Large intestine (tissue), 3 donors: Measurements from ENCODE around the gene SHB. TPM values are rescaled to one million over a fixed set of nuclear protein-coding genes. Genes with fewer than 3 reads are reported as not detected.

Experiments
- DNase-seq, 2 donors: peaks; one replicate each; pipeline versions ENCODE4 v3.0.0 to v3.0.0-alpha.2; 2013
- H3K27ac ChIP-seq: one replicate; pipeline ENCODE4 v1.5.1; 2013; ENCODE audit warnings: low read length
- H3K27me3 ChIP-seq: 2 replicates; pipeline ENCODE4 v1.6.1; 2013; ENCODE audit warnings: low read length; ENCODE audit not compliant: control insufficient read depth, insufficient read depth
- H3K36me3 ChIP-seq: 2 replicates; pipeline ENCODE4 v1.6.1; 2013; ENCODE audit warnings: low read length; ENCODE audit not compliant: control insufficient read depth, insufficient read depth
- H3K4me1 ChIP-seq: one replicate; pipeline ENCODE4 v1.6.1; 2013; ENCODE audit warnings: low read length; ENCODE audit not compliant: control insufficient read depth, insufficient read depth
- H3K4me3 ChIP-seq: one replicate; pipeline ENCODE4 v1.5.1; 2013; ENCODE audit warnings: low read length
- H3K9me3 ChIP-seq: one replicate; pipeline ENCODE4 v1.6.1; 2013; ENCODE audit warnings: mild to moderate bottlenecking, low read depth, low read length, moderate library complexity; ENCODE audit not compliant: control insufficient read depth
- WGBS: methylation state at CpG from one replicate; pipeline ENCODE4 v1.1.5; 2013; ENCODE audit warnings: low lambda C conversion rate; ENCODE audit not compliant: insufficient coverage; 5-methylcytosine and 5-hydroxymethylcytosine counted together
- polyA plus RNA-seq: library from polyadenylated mRNA; unstranded; fragments of 120-200 nt; gene quantifications from one replicate; pipeline ENCODE4 v1.2.1, GENCODE V29; 2013

SHB gene
- polyA plus RNA-seq, 1 donor: 17.8 TPM

- Histone ChIP-seq H3K4me3 (no peak overlapping the region), H3K36me3 (peaks cover 19% of the 10 kb centered on the region), H3K27me3 (no peaks in the 10 kb centered on the region), H3K9me3 (no peaks in the 10 kb centered on the region), H3K4me1 (peaks cover 25% of the 10 kb centered on the region), H3K27ac (no peak overlapping the region)
- WGBS: no CpG with 5 or more reads among the region's 12 CpGs
- no peak for DNase-seq
These were observed 64.0 kb downstream of the SHB start for GRCh38 chr9:38004809-38005560.

DNA sequence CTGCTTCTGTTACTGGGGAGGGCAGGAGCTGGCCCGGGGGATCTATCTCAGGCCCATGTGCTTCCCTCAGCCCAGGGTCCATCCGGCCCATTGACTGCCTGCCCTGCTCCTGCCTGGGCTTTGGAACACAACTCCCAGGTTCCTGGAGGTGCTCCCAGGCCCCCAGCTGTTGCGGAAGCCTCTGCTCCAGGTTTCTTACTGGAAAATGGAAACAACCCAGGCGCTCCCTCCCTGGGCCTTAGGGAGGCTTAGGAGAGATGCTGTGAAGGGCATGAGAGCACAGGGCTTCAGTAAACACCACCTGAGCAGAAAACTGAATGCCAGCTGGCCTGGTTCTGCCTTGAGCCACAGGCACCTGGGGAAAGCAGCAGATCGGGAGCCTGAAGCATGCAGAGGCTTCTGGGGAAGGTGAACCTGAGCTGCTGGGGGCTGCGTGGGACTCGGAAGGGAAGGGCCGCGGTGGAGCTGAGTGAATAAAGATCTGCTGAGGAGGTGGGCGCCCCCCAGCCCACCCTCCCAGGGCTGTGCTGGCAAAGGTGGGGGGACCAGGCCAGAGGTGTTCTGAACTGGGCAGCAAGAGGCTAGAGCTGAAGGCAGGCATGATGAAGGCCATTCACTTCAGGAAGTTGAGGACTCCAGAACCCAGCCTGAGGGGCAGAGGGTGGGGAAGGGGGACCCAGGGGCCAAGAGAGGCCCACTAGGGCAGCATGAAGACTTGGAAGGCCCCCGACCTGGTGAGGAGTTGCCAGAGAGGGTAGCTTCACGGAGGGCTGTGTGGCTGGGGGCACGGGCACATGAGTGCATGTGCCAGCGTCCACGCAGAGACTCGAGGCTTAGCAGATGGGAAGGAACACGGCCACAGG is 64.8 kb downstream of the SHB start:
- H3K36me3 ChIP-seq: peaks cover 19% of the 10 kb centered on the region
- no peaks in the 10 kb centered on the region for H3K9me3 ChIP-seq
- no peak overlapping the region for H3K27ac ChIP-seq
- DNase-seq: no peak
- H3K4me3 ChIP-seq: no peak overlapping the region
- no peaks in the 10 kb centered on the region for H3K27me3 ChIP-seq
- no CpG with 5 or more reads among the region's 17 CpGs for WGBS
- H3K4me1 ChIP-seq: peaks cover 17% of the 10 kb centered on the region

GRCh38 chr9:38003230-38003629 is 65.8 kb downstream of the SHB start:
- WGBS: 100% methylated on average over 1 of the region's 8 CpGs
- H3K27me3 ChIP-seq: no peaks in the 10 kb centered on the region
- H3K36me3 ChIP-seq: peaks cover 23% of the 10 kb centered on the region
- peaks cover 13% of the 10 kb centered on the region for H3K4me1 ChIP-seq
- H3K9me3 ChIP-seq: no peaks in the 10 kb centered on the region
- H3K4me3 ChIP-seq: no peak overlapping the region
- H3K27ac ChIP-seq: no peak overlapping the region
- no peak for DNase-seq

DNA sequence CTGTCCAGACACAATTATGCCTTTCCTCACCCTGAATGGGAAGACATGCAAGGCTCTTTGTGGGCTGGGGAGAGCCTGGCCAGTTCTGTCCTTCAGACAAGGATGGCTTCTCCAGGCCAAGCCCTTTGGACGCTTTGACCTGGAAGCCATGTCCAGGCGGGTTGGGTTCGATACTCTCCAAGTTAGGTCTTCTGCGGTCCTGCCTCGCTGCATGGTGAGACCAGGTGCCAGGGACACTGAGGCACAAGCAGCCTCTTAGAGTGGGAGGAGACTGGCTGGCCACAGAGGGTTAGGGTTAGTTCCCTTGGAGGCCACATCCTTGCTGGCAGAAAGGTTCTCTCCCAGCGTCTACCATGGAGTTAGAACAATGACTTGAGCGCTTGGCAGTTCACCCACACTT is 67.6 kb downstream of the SHB start:
- DNase-seq: no peak

GRCh38 chr9:38000735-38001134 is 68.3 kb downstream of the SHB start:
- 94% methylated on average over 3 of the region's 5 CpGs for WGBS

More for the DNA sequence above, 67.6 kb downstream of the SHB start:
- Histone ChIP-seq H3K4me1 (peaks cover 7% of the 10 kb centered on the region), H3K27me3 (no peaks in the 10 kb centered on the region), H3K9me3 (no peaks in the 10 kb centered on the region), H3K36me3 (peaks cover 23% of the 10 kb centered on the region), H3K27ac (no peak overlapping the region), H3K4me3 (no peak overlapping the region)
- no CpG with 5 or more reads among the region's 7 CpGs for WGBS

GRCh38 chr9:38000332-38000731 is 68.7 kb downstream of the SHB start:
- no peak for DNase-seq
- Histone ChIP-seq H3K27me3 (no peaks in the 10 kb centered on the region), H3K4me3 (no peak overlapping the region), H3K36me3 (peaks cover 28% of the 10 kb centered on the region), H3K27ac (no peak overlapping the region), H3K4me1 (peaks cover 8% of the 10 kb centered on the region), H3K9me3 (no peaks in the 10 kb centered on the region)
- no CpG with 5 or more reads among the region's 9 CpGs for WGBS

More at GRCh38 chr9:38000735-38001134, 68.3 kb downstream of the SHB start:
- H3K9me3 ChIP-seq: no peaks in the 10 kb centered on the region
- peaks cover 7% of the 10 kb centered on the region for H3K4me1 ChIP-seq
- H3K36me3 ChIP-seq: peaks cover 28% of the 10 kb centered on the region
- H3K27me3 ChIP-seq: no peaks in the 10 kb centered on the region
- no peak overlapping the region for H3K4me3 ChIP-seq
- no peak overlapping the region for H3K27ac ChIP-seq
- DNase-seq: no peak

- no peak overlapping the region for H3K27ac ChIP-seq
These were observed 69.3 kb downstream of the SHB start for GRCh38 chr9:37999588-38000189.

DNA sequence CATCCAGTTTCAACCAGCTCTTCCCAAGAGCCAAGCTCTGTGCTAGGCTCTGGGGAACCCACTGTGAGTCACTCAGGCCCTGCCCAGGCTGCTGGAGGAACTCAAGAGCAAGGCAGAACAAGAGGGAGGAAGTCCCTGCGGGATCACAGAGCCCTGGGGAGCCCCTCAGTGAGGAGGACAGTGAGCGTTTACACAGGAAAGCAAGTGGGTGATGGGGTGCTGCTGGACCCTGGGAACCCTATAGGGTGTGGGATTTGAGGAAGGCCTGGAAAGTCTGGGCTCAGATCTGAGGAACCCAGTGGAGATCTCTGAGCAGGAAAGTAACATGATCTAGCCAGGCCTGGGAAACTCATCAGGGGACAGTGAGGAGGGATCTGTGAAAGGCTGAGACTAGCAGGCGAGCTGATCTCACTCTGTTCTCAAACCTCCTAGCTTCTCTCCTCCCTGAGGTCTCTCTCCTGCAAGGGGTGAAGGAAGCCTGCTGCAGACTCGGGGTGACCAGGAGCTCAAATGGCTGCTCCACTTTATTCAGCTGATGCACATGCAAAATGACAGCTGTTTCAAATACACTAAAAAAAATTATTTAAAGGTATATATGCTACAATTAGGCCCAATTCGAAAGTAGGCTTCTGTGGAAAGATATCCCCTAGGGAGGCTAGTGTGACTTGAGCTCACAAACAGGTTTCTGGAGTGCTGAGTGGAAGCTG is 70.0 kb downstream of the SHB start:
- Histone ChIP-seq H3K9me3 (no peaks in the 10 kb centered on the region), H3K27ac (no peak overlapping the region), H3K4me3 (no peak overlapping the region), H3K4me1 (peaks cover 14% of the 10 kb centered on the region), H3K27me3 (no peaks in the 10 kb centered on the region), H3K36me3 (peaks cover 25% of the 10 kb centered on the region)
- no CpG with 5 or more reads among the region's 5 CpGs for WGBS
- no peak for DNase-seq

More at GRCh38 chr9:37999588-38000189, 69.3 kb downstream of the SHB start:
- DNase-seq: no peak
- peaks cover 11% of the 10 kb centered on the region for H3K4me1 ChIP-seq
- no peaks in the 10 kb centered on the region for H3K9me3 ChIP-seq
- WGBS: no CpG with 5 or more reads among the region's 11 CpGs
- no peaks in the 10 kb centered on the region for H3K27me3 ChIP-seq
- H3K4me3 ChIP-seq: no peak overlapping the region
- peaks cover 25% of the 10 kb centered on the region for H3K36me3 ChIP-seq

DNA sequence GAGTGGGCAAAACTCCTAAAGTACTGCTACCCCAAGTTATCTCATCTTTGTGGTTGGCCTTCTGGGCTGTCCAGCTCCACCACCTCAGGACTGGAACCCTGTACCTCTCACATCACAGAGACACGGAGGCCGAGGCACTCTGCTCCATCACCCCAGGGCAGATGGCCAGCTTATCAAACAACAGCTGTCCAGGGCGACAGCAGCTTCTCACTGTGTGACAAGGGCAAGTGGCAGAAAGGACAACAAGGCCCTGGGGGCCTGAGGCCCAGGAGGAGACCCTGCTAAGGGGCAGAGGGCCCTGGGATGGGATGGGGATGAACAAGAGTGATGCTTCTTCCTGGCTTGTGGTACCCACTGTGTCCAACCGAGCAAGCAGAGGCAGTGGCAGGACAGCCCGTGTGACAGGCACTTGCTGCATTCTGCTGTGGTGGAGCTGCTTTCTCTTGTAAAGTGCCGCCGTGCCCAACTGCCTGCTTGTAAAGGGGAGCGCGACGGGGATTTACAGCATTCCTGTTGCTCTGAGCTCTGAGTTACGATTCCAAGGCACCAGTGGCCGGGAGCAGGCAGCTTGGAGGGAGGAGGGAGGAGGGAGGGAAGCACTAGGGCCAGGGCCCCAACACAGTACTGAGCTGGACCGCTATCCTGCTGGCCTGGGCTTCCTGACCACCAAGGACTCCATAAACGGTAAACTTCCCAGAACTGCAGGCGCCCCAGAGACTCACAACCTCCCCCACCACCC is 71.2 kb downstream of the SHB start:
- no CpG with 5 or more reads among the region's 15 CpGs for WGBS
- Histone ChIP-seq H3K4me3 (no peak overlapping the region), H3K4me1 (peaks cover 20% of the 10 kb centered on the region), H3K9me3 (no peaks in the 10 kb centered on the region), H3K36me3 (peaks cover 25% of the 10 kb centered on the region), H3K27ac (no peak overlapping the region), H3K27me3 (no peaks in the 10 kb centered on the region)
- DNase-seq: no peak
